ENCODE results near the gene B3GAT3.

DNA sequence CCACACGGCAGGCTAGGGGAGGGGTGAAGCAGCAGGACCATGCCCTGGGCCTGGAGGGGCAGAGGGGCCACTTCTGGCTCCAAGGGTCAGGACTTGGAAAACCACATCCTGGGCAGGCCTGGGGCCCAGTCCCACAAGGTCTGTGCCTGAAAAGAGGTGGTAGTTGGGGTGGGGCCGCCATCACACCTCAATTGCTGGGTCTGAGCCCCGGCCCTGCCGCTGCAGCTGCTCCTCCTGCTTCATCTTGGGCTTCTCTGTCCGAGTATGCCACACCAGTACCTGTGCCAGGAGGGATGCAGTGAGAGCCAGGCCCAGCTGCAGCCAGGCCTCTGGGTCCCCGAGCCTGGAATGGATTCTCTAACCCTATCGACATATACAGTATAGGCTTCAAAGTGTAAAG lies 6.3 kb downstream of the B3GAT3 start:
- TF ChIP-seq CEBPB (IDR thresholded peaks at IDR 0.05; ENCODE audit: borderline replicate concordance in 1 of 2, low read depth in 2 of 2, low read length in 2 of 2): no peak
- TF ChIP-seq, protein P1, sequence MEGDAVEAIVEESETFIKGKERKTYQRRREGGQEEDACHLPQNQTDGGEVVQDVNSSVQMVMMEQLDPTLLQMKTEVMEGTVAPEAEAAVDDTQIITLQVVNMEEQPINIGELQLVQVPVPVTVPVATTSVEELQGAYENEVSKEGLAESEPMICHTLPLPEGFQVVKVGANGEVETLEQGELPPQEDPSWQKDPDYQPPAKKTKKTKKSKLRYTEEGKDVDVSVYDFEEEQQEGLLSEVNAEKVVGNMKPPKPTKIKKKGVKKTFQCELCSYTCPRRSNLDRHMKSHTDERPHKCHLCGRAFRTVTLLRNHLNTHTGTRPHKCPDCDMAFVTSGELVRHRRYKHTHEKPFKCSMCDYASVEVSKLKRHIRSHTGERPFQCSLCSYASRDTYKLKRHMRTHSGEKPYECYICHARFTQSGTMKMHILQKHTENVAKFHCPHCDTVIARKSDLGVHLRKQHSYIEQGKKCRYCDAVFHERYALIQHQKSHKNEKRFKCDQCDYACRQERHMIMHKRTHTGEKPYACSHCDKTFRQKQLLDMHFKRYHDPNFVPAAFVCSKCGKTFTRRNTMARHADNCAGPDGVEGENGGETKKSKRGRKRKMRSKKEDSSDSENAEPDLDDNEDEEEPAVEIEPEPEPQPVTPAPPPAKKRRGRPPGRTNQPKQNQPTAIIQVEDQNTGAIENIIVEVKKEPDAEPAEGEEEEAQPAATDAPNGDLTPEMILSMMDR (IDR thresholded peaks at IDR 0.05 in 2 of 3, conservative IDR thresholded peaks at IDR 0.05 in 1 of 3; ENCODE audit: control insufficient read depth in 2 of 3, extremely low read depth in 1 of 3, insufficient read depth in 1 of 3, low read depth in 3 of 3, low read length in 3 of 3): no peak
- TF ChIP-seq CREB1 (IDR thresholded peaks at IDR 0.05; ENCODE audit: low read depth): no peak
- TF ChIP-seq, protein P2, sequence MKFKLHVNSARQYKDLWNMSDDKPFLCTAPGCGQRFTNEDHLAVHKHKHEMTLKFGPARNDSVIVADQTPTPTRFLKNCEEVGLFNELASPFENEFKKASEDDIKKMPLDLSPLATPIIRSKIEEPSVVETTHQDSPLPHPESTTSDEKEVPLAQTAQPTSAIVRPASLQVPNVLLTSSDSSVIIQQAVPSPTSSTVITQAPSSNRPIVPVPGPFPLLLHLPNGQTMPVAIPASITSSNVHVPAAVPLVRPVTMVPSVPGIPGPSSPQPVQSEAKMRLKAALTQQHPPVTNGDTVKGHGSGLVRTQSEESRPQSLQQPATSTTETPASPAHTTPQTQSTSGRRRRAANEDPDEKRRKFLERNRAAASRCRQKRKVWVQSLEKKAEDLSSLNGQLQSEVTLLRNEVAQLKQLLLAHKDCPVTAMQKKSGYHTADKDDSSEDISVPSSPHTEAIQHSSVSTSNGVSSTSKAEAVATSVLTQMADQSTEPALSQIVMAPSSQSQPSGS (IDR thresholded peaks at IDR 0.05; ENCODE audit: low read length): no peak
- TF ChIP-seq, protein P3, sequence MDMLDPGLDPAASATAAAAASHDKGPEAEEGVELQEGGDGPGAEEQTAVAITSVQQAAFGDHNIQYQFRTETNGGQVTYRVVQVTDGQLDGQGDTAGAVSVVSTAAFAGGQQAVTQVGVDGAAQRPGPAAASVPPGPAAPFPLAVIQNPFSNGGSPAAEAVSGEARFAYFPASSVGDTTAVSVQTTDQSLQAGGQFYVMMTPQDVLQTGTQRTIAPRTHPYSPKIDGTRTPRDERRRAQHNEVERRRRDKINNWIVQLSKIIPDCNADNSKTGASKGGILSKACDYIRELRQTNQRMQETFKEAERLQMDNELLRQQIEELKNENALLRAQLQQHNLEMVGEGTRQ (IDR thresholded peaks at IDR 0.05; ENCODE audit: borderline replicate concordance, low read depth, low read length): no peak
- TF ChIP-seq, protein P4, sequence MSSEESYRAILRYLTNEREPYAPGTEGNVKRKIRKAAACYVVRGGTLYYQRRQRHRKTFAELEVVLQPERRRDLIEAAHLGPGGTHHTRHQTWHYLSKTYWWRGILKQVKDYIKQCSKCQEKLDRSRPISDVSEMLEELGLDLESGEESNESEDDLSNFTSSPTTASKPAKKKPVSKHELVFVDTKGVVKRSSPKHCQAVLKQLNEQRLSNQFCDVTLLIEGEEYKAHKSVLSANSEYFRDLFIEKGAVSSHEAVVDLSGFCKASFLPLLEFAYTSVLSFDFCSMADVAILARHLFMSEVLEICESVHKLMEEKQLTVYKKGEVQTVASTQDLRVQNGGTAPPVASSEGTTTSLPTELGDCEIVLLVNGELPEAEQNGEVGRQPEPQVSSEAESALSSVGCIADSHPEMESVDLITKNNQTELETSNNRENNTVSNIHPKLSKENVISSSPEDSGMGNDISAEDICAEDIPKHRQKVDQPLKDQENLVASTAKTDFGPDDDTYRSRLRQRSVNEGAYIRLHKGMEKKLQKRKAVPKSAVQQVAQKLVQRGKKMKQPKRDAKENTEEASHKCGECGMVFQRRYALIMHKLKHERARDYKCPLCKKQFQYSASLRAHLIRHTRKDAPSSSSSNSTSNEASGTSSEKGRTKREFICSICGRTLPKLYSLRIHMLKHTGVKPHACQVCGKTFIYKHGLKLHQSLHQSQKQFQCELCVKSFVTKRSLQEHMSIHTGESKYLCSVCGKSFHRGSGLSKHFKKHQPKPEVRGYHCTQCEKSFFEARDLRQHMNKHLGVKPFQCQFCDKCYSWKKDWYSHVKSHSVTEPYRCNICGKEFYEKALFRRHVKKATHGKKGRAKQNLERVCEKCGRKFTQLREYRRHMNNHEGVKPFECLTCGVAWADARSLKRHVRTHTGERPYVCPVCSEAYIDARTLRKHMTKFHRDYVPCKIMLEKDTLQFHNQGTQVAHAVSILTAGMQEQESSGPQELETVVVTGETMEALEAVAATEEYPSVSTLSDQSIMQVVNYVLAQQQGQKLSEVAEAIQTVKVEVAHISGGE (CRISPR knock-in tag; IDR thresholded peaks at IDR 0.05): no peak
- TF ChIP-seq POLR2A (IDR thresholded peaks at IDR 0.05; ENCODE audit: low read depth, low read length): no peak
- TF ChIP-seq CBFB (IDR thresholded peaks at IDR 0.05; ENCODE audit: low read depth): no peak
- TF ChIP-seq, protein P5, sequence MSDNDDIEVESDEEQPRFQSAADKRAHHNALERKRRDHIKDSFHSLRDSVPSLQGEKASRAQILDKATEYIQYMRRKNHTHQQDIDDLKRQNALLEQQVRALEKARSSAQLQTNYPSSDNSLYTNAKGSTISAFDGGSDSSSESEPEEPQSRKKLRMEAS (IDR thresholded peaks at IDR 0.05; ENCODE audit: low read depth, low read length): no peak
- no peak for TF ChIP-seq SRF (IDR thresholded peaks at IDR 0.05; ENCODE audit: low read depth in 2 of 2, low read length in 2 of 2)
